Hematopoietic multipotent progenitor cell treated with erythropoietin and hydrocortisone succinate and interleukin-3 and kit ligand, for 8 days (in vitro differentiated cells): ENCODE data around the gene RBBP8NL.

Source experiments
- DNase-seq: peaks from one replicate; pipeline ENCODE4 v3.0.0-alpha.2; 2015

Gene RBBP8NL

DNA sequence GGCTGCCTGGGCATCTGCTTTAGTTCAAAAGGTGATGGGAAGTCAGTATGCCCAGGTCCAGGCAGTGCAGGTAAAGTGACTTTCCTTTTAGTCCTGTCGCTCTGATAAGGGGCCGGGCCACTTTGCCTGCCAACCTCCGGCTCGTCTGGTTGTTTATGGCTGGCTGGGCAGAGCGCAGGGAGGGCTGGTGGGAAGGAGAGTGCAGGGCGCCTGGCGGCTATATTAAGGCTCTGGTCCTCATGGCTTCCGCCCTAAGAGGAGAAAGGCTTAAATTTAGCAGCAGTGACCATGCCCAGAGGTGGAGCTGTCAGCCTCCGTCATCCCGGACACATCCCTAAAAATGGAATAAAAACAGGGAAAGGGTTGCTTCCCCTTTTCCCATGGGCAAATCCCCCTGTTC is 33.8 kb upstream of the RBBP8NL start:
- no peak for DNase-seq

- no peak for DNase-seq
Measured at GRCh38 chr20:62460678-62461077, 33.3 kb upstream of the RBBP8NL start.

DNA sequence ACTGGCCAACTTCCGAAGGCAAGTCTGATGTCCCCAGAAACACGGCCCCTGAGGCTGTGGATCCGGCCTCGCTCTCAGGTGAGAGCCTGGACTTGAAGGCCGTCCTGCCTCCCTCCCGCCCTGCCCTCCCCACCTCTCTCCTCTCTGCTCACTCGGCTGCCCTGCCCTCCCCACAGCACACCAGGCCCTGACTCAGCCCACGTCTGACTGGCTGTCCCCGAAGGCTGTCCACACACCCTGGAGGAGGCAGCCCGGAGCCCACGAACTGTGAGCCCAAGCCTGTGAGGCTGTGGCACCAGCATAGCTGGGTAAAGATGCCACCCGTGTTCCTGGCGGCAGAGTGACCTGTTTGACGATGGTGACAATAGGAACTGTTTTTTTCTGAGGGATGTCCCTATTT is 32.1 kb upstream of the RBBP8NL start:
- DNase-seq = no peak

GRCh38 chr20:62458275-62459251 is 31.2 kb upstream of the RBBP8NL start:
- no peak for DNase-seq

GRCh38 chr20:62457831-62458230 is 30.5 kb upstream of the RBBP8NL start:
- DNase-seq = no peak

GRCh38 chr20:62457098-62457497 is 29.8 kb upstream of the RBBP8NL start:
- DNase-seq = no peak

GRCh38 chr20:62455929-62456328 is 28.6 kb upstream of the RBBP8NL start:
- no peak for DNase-seq

DNA sequence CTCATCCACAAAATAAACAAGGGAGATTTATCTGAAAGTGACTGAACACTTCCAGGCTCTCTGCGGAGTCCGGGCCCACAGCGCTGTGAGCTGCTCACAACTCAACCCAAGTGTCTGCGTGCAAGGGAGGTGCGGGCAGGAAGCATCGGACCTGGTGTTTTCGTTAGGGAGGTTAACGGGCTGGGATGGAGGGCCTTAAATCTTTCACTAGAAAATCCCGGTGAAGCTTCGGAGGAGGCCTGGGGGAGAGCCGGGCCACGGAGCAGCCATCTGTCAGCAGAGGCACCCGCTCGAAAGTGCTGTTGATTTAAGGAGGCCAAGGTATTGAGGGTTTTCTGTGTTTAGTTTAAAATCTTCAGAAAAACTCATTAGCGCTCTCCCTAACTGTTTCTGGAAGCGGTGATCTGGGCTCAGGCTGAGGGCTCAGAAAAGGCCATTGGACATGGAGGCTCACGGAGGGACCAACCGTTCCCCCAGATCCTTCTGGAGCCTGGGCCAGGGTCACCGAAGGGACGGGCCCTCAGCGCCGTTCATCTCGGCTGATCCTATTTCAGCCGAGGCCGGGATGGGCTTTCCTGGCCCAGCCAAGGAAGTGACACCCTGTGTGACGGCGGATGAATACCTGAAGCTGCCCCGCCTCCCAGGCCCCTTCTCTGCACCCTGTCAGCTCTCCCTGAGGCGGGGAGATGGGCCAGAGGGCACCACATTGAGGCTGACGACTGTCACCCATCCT is 27.7 kb upstream of the RBBP8NL start:
- DNase-seq = no peak

DNA sequence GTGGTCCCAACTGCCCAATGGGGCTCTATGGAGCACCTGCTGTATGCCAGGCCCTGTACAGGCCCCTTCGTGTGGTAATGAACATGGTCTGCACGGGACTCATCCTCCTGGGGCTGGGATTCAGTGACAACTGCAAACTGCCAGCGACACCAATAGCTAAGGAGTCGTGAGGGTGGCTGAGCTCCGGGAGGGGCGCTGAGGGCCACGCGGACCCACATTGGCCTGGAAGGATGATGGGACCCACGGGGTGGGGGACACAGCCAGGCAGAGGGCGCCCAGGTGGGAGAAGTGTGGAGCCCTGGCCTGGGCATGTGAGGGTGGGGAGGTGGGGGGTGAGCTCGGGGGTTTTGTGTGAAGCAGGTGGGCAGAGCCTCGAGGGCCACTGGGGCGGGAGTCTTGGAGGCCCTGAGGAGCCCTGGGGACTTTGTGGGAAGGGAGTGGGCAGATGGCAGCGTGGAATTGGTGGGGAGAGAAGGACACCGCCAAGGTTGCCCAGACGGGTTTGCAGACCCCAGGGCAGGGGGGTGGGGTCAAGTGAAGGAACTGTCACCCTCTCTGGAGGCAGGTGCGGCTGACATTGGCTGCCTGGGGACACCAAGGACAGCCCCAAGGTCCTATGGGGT is 26.0 kb upstream of the RBBP8NL start:
- no peak for DNase-seq

DNA sequence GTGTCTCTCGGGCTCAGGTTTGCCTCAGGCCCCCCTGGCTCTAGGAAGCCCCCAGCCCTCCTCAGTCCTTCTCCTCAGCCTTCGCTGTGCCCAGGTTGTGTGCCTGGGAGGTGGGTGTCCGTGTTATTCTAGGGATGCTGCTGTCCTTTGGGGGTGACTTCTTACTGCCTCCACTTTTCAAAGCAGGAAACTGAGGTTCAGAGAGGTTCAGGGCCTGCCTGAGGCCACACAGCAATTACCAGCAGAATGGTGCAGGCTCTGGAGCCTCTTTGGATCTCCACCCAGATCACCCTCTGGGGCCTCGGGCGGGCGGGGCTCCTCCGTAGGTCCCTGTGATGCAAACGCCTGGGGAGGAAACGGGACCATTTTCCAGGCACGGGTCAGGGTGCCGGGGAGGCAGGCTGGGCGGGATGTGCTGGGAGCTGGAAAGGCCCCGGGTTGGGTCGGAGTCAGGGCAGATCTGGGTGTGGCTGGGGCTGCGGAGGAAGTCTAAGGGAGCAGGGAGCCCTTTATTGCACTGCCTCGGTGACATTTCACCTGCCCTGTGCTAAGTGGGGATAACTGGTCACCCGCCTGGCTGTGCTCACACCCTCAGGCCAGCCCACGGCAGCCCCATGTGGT is 25.2 kb upstream of the RBBP8NL start:
- no peak for DNase-seq

GRCh38 chr20:62451970-62452369 is 24.6 kb upstream of the RBBP8NL start:
- DNase-seq = no peak

DNA sequence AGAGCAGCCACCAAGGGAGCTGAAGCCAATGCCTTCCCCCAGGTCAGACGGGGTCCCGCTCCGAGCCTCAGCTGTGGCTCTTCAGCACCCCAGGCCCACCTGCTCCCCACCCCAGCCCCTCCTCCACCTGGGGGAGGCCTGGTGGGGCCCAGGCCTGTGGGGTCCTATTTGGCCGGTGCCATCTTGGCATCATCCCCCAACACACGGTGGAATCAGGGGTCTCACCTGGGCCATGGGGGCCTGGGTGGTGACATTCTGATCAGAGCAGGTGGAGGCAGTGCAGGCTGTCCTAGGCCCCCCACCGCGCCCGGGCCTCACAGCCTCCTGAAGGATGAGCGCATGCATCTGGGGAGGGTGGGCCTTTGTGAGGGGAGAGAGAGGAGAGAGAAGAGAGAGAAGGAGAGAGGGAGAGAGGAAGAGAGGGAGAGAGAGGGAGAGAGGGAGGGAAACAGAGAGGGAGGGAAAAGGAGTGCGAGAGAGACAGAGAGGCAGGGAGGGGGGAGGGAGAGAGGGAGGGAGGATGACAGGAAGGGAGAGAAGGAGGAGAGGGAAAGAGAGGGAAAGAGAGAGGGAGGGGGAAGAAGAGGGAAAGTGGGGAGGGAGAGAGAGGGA is 23.9 kb upstream of the RBBP8NL start:
- DNase-seq = no peak

GRCh38 chr20:62449951-62450691 is 22.8 kb upstream of the RBBP8NL start:
- no peak for DNase-seq

DNA sequence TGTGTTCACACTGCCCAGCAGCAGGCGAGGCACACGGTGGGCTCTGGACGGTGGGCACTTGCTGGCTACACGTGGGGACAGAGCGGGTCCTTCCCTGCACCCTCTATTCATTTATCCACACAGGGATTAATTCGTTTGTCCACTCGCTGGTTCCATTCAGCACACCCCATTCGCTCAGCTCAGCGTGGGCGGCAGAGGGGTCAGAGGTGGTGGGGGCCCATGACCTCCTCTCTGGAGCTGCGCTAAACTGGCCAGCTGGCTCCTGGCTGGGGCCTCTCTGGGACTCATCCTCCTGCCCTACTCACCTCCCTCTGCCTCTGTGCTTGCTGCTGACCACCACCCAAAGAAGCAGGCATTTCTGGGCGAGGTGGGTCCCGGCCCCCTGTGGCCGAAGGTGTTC is 21.4 kb upstream of the RBBP8NL start:
- DNase-seq = no peak

DNA sequence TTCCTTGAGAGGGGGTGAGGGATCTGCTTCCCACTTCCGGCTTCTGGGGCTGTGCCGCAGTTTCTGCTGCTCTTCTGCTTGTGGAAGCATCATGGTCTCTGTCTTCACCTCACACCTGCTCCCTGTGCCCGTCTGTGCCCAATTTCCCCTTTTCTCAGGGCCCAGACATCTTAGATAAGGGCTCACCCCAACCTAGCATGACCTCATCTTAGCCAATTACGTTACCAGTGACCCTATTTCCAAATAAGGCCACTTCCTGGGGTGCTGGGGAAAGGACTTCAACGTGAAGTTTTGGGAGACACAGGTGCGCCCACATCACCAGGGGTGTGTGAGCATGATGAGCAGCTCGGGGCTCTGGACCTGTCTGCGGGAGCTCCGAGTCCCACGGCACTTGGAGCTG is 20.7 kb upstream of the RBBP8NL start:
- peak; percentile 32 for DNase-seq

DNA sequence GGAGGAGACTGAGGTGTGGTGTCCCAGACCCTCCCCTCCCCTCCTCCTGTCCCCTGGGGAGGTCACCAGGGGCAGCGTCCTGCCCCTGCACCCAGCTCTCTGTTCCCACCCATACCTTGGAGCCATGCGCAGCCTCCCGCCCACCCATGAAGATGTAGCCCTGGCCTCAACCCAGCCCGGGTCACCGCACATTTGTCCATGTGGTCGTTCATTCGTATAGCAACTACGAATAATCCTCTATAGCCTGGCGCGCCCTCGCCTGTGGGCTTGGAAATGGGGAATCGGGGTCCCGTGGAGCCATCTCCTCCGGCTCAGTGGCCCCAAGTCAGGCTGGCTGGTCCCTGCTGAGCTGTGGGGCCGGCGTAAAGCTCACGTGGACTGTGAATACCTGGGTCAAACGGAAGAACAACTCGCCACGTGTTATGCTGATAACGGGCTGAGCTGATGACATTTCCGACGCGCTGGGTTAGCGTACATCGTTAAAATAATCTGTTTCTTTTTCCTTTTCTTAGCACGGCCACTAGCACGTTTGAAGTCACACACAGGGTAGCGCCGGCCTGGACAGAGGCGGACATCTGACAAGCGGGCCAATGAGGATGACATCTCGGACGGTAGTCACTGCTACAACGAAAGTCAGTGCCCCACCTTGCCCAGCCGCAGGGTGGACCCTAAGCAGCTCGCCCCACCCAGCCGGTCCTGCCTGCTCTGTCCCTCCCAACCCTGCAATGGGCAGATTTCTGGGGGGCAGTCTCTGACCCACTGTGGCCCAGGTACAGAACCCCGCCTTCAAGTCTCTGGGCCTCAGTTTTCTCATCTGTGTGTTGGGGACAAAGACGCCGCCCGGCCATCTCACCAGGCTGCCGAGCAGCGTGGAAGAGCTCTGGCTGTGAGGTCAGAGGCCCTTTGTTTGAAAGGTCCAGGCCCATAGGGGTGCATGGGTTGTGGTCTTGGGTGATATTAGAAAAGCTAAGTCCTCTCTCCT is 19.8 kb upstream of the RBBP8NL start:
- DNase-seq = no peak

DNA sequence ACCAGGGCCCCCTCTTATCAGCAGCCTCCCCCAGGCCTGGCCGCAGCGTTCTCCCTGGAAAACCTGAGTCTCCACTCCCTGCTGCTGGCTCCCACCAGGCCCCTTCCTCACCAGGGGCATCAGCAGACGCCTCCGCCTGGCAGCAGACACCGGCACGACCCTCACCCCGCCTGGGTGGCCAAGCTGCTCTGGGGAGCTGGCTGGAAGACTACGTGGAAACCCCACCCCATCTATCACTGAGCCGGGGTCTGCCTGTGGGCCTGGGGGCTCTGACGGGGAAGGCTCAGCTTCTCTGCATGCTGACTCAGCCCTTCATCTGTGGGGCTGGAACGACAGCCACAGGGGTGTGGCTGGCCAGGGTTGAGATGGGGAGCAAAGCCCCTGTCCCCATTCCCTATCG is 19.1 kb upstream of the RBBP8NL start:
- DNase-seq = no peak

GRCh38 chr20:62445553-62446340 is 18.4 kb upstream of the RBBP8NL start:
- DNase-seq = no peak

DNA sequence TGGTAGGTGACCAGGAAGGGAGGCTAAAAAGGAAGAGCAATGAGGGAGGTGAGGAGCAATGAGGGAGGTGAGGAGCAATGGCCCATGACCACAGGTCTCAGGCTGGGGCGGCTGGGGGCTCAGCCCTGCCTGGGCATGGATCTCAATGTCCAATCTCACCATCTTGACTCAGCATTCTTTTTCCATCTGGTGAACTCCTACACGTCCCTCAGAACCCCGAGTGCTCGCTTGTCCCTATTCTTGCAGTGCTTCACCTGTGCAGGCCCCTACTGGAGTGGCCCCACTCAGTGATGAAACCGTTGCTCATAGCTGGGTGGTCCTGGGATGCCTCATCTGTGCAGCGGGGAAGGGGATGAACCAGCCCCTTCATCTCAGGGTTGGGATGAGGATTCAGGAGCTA is 16.9 kb upstream of the RBBP8NL start:
- DNase-seq = no peak

GRCh38 chr20:62441987-62442539 is 14.7 kb upstream of the RBBP8NL start:
- DNase-seq = no peak
